NCI-H226 (cell line): ENCODE results near the gene SH2B2.
A peak's percentile ranks its signal among the peaks of the same experiment; 100 is the strongest.
"Not testable (repeated sequence)": the region's sequence is repeated elsewhere in the genome, so short reads cannot be mapped to it uniquely, and the experiment has no call there.

ENCODE experiments used
- DNase-seq: peaks from one replicate; pipeline ENCODE4 v3.0.0-alpha.2; 2015

Gene SH2B2

GRCh38 chr7:102287111-102287980 lies 678 bp downstream of the SH2B2 start:
- peak; percentile 35 for DNase-seq

DNA sequence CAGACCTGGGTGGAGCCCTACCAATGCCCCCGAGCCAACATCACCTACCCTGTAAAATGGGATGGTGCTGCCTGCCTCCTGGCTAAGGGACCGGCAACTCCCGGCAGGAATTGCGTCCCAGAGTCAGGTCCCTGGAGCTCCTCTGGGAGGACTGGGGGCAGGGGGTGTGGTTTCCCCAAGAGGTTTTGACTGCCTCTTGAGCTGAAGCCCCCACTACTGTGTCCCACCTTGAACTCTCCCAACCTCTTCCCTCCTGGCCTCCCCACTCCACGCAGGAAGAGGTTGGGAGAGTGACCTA lies 1.3 kb downstream of the SH2B2 start:
- no peak for DNase-seq

GRCh38 chr7:102288285-102288930 lies 1.7 kb downstream of the SH2B2 start:
- DNase-seq = no peak

- no peak for DNase-seq
Observed at GRCh38 chr7:102289057-102289456, 2.4 kb downstream of the SH2B2 start.

DNA sequence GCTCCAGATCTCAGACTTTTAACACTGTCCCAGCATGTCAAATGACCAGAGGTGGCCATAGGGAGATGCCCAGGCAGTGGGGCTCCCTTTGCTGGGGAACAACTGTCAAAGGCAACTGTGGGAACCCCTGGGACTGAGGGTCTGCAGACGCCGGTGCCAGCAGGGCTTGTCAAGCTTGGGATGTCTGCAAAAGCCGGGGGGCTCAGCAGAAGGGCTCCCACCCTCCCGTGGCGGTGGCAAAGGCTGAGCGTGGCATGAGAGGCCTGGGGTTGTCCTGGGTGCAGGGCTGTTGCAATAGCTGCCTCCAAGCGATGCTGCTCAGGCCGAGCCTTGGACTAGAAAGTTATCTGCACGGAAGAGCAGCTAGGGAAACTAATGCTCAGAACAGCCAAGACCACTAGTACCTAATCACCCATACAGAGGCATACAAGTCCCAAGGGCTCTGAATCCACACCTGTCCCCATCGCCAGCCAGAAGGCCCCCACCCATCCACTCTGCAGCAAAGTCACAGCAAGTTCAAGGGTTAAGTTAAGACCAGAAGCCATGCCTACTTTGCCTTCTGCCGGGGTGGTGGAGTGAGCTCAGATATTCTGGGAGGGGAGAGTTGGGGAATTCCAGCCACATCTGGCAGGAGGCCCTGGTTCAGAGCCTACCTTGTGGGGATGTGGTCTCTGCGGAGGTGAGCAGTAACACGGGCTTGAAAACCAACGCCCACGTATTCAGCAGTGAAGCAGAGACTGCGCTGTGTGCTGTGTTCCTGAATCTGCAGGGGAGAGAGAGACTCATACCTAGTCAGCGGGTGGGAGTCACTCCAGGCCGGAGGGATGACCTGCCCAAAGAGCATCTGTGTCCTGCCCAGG lies 4.6 kb downstream of the SH2B2 start:
- peak; percentile 11 for DNase-seq

- DNase-seq = no peak
Observed at GRCh38 chr7:102291916-102292267, 5.2 kb downstream of the SH2B2 start.

DNA sequence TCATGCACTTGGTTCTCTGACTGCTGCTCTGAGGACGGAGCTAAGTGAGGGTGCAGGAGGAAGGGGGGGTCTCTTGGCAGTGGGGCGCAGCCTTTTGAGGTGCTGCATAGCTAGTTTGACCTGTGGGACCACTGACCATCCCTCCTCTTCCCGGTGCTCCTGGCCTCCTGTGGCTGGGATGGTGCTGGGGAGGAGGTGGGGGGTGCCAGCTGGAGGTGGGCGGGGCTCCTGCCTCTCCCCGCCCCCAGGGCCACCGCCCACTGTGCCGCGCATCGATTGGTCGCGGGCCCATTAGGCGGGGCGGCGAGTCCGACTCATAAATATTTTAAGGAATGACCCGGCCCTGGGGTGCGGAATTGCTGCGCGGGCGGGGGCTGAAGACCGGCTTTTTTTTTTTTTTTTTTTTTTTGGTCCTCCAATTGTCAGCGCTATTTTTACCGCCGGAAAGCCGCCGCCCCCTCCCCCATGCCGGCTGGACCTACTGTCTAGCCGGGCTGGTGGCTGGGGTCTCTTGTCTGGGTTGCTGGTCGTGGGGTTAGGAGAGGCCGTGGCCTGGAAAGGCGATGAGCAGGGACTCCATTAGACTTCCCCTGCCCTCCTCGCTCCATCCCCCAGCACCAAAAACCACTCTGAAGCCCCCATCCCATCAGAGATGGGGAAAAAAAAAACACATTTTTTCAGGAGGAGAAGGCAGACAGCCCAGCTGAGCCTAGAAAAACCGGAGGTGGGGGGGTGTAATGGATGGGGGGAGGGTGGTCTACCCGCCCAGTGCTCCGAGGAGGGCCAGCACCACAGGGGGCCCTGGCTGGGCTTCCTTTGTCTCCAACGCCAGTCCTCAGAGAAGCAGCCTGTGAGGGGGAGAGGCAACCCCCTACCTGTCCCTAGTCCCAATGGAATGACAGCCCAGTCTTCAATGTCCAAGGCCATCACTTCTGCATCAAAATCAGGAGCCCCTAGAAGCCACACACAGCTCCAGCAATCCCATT lies 6.4 kb downstream of the SH2B2 start:
- no peak for DNase-seq

- DNase-seq = no peak
Observed at GRCh38 chr7:102294589-102294988, 7.9 kb downstream of the SH2B2 start.

- no peak for DNase-seq
Observed at GRCh38 chr7:102295346-102296178, 8.9 kb downstream of the SH2B2 start.

DNA sequence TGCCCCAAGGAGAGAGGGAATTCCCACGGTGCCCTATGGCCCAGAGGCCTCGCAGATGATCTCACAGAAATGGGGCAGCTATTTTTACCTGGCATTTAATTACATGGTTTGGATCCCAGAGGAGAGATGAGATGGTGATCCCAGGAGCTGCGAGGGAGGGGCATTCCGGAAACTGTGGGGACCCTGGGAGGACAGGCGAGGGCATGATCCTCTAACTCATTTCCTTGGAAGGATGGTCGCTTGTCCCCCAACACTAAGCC lies 9.4 kb downstream of the SH2B2 start:
- DNase-seq = no peak

DNA sequence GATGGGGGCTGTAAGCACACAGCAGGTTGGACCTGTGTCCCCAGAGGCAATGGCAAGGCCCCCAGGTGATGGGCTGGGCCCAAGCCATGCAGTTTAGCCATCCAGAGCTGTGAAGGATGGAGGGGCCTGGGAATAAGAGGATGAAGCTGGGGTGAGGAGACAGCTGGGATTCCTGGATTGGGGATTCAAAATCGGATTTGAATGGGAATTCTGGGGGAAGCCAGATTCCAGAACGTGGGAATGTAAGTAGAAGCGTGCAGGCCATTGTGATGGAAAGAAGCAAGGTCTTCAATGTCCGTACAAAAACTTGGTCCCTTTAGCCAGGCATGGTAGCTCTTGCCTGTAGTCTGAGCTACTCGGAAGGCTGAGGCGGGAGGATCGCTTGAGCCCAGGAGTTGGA lies 9.8 kb downstream of the SH2B2 start:
- DNase-seq = no peak

DNA sequence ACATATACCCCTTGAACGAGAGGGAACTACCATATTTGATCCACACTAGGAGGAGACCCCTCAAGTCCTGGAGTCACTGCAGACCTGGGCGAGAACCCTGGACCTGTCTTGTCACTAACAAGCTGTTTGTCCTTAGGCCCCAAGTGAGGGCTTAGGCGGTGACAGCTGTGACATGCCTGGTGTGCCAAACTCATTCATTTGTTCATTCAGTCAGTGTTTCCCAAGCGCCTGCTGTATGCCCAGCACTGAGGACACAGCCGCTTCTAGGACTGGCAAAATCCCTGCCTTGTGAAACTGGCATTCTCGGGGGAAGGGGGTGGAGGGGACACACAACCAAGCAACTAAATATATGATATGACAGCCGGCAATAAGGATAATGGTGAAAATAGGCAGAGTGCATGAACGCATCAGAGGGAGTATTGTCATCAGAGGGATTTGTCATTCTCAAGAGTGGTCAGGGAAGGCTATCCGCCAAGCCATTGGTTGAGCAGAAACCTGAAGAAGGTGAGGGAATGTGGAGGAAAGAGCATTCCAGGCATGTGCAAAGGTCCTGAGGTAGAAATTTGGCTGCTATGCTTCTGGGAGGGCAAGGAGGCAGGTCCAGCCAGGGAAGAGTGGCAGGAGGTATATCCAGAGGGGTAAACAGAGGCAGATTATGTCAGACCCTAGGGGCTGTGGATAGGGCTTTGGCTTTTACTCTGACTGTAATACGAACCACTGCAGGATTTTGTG lies 11.0 kb downstream of the SH2B2 start:
- no peak for DNase-seq

DNA sequence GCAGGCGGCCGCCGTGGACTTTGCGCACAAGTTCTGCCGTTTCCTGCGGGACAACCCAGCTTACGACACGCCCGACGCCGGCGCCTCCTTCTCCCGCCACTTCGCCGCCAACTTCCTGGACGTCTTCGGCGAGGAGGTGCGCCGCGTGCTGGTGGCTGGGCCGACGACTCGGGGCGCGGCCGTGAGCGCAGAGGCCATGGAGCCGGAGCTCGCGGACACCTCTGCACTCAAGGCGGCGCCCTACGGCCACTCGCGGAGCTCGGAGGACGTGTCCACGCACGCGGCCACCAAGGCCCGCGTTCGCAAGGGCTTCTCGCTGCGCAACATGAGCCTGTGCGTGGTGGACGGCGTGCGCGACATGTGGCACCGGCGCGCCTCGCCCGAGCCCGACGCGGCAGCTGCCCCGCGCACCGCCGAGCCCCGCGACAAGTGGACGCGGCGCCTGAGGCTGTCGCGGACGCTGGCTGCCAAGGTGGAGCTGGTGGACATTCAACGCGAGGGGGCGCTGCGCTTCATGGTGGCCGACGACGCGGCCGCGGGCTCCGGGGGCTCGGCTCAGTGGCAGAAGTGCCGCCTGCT lies 14.1 kb downstream of the SH2B2 start:
- no peak for DNase-seq

DNA sequence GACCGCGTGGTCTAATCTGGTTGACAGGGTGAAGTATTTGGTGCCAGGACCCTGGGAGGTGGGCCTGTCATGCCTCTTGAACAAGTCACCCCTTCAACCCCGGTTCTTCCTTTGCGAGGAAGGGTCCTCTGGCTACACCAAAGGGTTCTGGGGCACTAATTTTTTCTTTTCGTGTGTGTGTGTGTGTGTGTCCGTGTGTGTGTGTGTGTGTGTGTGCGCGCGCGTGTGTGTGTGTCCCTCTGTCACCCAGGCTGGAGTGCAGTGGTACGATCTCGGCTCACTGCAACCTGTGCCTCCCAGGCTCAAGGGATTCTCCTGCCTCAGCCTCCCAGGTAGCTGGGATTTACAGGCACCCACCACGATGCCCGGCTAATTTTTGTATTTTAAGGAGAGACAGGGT lies 14.7 kb downstream of the SH2B2 start:
- not testable (repeated sequence) for DNase-seq

DNA sequence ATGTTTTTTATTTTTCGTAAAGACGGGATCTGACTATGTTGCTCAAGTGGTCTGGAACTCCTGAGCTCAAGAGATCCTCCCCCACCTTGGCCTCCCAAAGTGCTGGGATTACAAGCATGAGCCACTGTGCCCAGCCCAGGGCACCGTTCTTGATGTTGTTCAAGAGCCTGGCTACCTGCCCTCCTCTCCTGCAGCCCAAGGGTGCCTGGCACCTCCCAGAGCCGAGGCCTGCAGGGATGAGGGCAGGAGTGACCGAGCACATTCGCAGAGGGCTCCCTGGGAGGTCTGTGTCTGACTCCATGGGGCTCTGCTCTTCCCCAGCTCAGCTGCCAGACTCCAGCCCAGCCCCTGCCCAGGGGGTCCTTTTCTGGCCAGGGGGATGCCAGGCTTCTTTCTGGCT lies 15.4 kb downstream of the SH2B2 start:
- DNase-seq = no peak

DNA sequence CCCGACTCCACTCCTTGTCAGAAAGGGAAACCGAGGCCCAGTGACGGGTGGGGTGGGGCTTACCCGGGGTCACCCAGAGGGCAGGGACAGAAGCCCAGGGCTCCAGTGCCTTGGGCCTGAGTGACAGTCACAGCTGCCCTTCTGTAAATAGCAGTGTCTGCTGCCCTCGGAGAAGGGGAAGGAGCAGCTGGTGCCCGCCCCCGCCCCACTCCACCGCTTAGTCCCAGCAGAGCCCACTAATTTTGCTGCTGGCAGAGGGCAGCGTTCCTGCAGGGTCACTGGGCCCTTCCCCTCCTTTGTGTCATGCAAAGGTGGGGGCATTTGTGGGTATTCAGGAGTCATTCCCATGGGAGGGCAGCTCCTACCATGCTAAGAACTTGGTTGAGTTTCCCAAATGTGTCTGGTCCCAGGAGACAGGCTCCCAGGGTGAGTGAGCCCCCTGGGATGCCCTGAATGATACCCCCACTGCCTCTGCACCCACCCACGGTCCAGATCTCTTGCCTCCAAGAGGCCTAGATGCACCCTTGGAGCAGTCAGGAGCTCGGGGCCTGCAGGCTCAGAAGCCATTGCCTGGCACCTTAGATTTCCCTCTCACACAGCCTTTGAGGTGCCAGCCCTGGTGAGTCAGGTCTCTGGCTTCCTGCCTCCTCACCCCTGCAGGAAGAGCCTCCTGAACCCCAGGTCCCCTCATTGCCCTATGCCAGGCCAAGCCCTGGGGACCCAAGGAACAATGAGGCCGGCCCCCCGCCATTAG lies 17.2 kb downstream of the SH2B2 start:
- DNase-seq = no peak

- DNase-seq = no peak
Observed at GRCh38 chr7:102304668-102305067, 18.0 kb downstream of the SH2B2 start.

DNA sequence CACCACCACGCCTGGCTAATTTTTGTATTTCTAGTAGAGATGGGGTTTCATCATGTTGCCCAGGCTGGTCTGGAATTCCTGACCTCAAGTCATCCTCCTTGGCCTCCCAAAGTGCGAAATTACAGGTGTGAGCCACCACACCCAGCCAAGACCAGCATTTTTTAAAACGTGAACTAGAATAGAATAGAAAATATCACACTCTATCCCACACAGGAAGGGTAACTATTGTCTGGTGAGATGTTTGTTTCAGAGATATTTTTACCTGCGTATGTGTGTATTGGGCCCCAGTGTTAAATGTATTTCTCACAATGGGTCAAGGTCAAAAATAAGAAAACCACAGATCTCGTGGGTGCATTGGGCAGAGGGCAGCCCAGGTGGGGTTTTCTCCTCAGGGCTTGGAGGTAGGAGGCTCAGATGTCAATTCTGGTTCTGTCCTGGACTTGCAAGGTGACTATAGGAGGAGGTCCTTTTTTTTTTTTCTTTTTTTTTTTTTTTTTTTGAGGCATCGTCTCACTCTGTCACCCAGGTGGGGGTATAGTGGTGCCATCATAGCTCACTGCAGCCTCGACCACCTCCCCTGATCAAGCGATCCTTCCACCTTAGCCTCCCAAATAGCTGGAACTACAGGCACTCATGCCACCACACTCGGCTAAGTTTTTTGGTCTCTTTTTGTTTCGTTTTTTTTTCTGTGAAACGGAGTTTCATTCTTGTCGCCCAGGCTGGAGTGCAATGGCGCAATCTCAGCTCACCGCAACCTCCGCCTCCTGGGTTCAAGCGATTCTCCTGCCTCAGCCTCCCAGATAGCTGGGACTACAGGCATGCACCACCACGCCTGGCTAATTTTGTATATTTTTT lies 19.0 kb downstream of the SH2B2 start:
- DNase-seq = no peak
